ENCODE results near the gene NT5E.

The NT5E gene

DNA sequence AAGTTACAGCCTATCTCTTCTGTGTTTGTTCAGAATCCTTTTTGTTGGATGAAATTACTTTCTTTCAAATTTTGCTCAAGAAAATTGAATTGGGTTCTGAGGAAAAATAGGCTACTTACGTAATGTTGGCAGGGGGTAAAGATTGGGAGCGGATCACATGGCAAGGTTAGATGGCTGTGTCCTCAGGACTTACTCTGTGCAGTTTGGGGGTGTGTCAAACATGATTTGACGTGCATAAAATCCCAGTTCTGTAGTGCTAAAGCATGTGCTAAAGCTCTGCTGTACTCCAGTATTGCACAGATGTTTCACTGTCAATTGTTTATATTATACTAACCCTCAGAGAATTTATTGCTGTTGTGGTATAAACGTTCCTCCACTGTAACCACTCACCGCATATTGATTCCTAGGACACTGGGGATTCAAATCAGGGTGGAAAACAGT is 2.6 kb downstream of the NT5E start:
- DNase-seq (ENCODE audit: low read depth): no peak
- peak overlapping the region; percentile 87 for H3K4me3 ChIP-seq (ENCODE audit: low read length)
- TF ChIP-seq, protein P1, sequence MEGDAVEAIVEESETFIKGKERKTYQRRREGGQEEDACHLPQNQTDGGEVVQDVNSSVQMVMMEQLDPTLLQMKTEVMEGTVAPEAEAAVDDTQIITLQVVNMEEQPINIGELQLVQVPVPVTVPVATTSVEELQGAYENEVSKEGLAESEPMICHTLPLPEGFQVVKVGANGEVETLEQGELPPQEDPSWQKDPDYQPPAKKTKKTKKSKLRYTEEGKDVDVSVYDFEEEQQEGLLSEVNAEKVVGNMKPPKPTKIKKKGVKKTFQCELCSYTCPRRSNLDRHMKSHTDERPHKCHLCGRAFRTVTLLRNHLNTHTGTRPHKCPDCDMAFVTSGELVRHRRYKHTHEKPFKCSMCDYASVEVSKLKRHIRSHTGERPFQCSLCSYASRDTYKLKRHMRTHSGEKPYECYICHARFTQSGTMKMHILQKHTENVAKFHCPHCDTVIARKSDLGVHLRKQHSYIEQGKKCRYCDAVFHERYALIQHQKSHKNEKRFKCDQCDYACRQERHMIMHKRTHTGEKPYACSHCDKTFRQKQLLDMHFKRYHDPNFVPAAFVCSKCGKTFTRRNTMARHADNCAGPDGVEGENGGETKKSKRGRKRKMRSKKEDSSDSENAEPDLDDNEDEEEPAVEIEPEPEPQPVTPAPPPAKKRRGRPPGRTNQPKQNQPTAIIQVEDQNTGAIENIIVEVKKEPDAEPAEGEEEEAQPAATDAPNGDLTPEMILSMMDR (conservative IDR thresholded peaks at IDR 0.05; ENCODE audit: low read depth, low read length): no peak

DNA sequence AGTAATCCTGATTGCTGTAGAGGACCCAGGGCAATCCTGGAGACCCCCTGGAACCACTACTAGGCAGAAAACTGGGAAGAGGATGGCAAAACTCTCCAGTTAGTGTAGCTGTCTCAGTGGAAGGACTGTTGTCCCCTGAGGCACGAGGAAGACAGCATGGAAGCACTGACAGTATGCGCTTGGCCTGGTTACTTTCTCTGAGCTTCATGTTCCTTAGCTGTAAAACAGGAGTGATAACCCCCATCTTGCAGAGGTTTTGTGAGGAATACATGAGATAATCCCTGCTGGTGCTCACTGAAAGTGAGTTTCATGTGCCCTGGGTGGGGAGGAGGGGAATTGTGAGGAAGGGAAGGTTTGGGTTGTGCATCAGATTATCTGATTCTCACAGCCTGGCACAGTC is 3.2 kb downstream of the NT5E start:
- TF ChIP-seq, protein P1 (conservative IDR thresholded peaks at IDR 0.05; ENCODE audit: low read depth, low read length): no peak
- H3K4me3 ChIP-seq (ENCODE audit: low read length): no peak overlapping the region
- no peak for DNase-seq (ENCODE audit: low read depth)

DNA sequence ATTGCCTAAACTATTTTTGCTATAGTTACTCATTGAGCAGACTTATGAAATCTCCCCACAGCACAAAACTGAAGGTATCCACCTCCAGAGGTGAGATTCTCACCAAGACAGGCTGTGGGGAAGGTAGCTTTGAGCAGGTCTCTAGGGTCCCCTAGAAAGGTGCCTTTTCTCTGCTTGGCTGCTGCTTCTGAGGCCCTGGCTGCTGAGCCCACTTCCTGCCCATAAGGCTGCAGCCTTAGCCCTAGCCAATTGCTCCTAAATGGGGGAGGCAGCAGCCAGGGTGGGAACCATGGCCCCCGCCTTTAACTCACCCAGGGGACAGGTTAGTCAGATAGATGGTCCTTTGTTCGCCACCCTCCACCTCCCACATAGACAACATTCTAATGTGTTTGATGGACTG is 3.6 kb downstream of the NT5E start:
- no peak for DNase-seq (ENCODE audit: low read depth)
- no peak overlapping the region for H3K4me3 ChIP-seq (ENCODE audit: low read length)
- TF ChIP-seq, protein P1 (conservative IDR thresholded peaks at IDR 0.05; ENCODE audit: low read depth, low read length): no peak

DNA sequence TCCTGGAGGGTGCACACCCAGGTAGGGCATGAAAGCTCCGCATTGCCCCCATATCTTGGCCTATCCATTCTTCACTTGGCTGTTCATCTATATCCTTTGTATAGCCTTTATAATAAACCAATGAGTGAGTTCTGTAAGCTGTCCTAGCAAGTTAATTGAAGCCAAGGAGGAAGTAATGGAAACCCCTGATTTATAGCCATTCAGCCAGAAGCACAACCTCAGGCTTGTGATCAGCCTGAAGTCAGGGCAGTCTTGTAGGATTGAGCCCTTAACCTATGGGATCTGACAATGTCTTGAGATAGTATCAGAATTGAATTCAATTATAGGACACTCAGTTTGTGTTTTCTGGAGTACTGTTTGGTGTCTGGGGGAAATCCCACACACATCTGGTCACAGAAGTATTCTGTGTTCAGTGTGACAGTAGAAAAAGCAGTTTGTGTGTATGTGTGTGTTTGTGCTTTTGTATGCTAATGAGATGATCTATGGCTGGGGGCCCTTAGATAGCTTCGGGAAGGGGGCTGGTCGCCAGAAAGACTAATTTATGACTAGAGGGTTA is 5.7 kb downstream of the NT5E start:
- no peak for DNase-seq (ENCODE audit: low read depth)
- H3K4me3 ChIP-seq (ENCODE audit: low read length): no peak overlapping the region
- TF ChIP-seq, protein P1 (conservative IDR thresholded peaks at IDR 0.05; ENCODE audit: low read depth, low read length): no peak

DNA sequence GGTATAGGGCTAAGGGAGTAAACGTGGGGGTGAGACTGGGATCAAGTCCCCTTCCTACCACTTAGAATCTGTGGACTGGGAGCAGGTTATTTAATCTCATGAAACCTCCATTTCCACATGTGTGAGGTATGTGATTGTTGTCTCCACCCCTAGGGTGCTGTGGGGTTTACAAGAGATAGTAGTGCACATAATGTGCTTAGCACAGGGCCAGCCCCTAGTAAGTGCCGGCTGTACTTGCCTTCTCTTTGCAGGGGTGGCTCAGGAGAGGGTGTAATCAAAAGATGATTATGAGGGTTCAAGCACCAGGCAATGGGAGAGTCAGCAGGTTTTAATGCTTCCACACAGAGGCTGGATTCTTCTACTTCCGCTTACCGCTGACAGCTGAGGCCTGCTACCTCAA is 6.9 kb downstream of the NT5E start:
- DNase-seq (ENCODE audit: low read depth): no peak
- TF ChIP-seq, protein P1 (conservative IDR thresholded peaks at IDR 0.05; ENCODE audit: low read depth, low read length): no peak
- no peak overlapping the region for H3K4me3 ChIP-seq (ENCODE audit: low read length)

DNA sequence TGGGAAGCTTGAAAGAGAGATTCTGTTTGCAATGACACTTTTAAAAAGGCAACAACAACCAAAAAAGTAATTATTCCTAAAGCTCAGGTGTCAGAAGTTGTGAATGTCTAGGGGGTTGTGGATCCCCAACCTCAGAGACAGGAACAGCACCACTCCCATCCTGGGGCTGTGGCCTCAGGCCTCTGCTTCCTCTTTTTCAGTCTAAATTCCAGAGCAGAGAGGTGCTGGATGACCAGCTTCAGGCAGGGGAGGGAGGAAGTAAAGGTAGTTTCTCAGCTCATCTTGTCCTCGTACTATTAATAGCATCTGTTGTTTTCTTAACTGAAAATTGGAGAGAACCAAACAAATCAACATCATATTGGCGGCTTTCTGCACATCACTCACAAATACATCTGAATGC is 8.3 kb downstream of the NT5E start:
- no peak for DNase-seq (ENCODE audit: low read depth)
- H3K4me3 ChIP-seq (ENCODE audit: low read length): no peak overlapping the region
- TF ChIP-seq, protein P1 (conservative IDR thresholded peaks at IDR 0.05; ENCODE audit: low read depth, low read length): no peak

DNA sequence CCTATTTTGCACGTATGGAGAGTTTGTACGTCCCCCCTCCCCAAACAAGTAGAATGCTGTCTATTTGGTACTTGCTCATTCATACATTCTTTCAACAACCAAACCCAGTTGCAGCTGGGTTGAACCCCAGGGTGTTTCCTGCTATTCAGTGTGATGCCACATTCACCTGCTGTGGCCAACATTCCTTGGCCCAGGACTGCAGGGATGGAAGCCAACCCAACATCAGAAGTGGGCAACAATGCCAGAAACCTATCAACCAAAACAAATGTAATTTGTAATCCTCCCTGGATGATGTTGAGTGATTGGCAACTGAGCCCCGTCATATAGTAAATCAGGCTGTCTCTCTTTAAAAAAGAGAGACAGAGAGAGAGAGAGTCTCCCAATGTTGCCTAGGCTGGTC is 8.9 kb downstream of the NT5E start:
- no peak overlapping the region for H3K4me3 ChIP-seq (ENCODE audit: low read length)
- TF ChIP-seq, protein P1 (conservative IDR thresholded peaks at IDR 0.05; ENCODE audit: low read depth, low read length): no peak
- no peak for DNase-seq (ENCODE audit: low read depth)
